Testis (tissue), 2 donors: ENCODE results near the gene RAPH1.

Experiments used
- POLR2A ChIP-seq: fragments of 450-650 bp; IDR thresholded peaks from one replicate; pipeline ENCODE4 v1.6.1; 2017; ENCODE audit warnings: antibody characterized with exemption, mild to moderate bottlenecking, moderate library complexity
- TF ChIP-seq, protein P1 (sequence below), 3 experiments: fragments of 450-650 bp in 2 of 3; fragments of 200-600 bp in 1 of 3; sonication (generic) in 1 of 3; IDR thresholded peaks; one replicate each; pipeline ENCODE4 v1.5.1; 2016 to 2019; ENCODE audit warnings: antibody characterized with exemption in 3 of 3, mild to moderate bottlenecking in 2 of 3, moderate library complexity in 1 of 3

DNA sequence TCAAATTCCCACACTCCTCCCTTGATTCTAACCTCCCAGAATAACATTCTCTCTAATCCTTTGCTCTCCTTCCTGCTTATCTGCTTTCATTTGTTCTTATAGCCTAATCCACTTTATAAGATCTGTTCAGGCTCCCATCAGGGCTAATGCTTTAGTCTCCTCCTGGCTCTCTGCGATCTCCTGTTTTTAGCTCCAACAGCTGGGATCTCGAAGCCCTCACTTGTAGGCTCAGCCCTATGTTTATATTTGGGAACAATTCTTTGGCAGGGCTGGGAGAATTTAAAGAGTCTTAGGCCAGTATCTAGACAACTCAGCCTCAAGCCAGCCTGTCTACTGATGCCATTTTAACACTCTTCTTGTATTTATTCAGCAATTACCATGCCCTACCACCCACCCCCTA is 27.2 kb upstream of the RAPH1 start:
- no peak for TF ChIP-seq POLR2A
- TF ChIP-seq, protein P1, sequence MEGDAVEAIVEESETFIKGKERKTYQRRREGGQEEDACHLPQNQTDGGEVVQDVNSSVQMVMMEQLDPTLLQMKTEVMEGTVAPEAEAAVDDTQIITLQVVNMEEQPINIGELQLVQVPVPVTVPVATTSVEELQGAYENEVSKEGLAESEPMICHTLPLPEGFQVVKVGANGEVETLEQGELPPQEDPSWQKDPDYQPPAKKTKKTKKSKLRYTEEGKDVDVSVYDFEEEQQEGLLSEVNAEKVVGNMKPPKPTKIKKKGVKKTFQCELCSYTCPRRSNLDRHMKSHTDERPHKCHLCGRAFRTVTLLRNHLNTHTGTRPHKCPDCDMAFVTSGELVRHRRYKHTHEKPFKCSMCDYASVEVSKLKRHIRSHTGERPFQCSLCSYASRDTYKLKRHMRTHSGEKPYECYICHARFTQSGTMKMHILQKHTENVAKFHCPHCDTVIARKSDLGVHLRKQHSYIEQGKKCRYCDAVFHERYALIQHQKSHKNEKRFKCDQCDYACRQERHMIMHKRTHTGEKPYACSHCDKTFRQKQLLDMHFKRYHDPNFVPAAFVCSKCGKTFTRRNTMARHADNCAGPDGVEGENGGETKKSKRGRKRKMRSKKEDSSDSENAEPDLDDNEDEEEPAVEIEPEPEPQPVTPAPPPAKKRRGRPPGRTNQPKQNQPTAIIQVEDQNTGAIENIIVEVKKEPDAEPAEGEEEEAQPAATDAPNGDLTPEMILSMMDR (IDR thresholded peaks at IDR 0.05) = no peak
